H1 (cell line): Measurements from ENCODE around the gene GALE. TPM values are rescaled to one million over a fixed set of nuclear protein-coding genes. Genes with fewer than 3 reads are reported as not detected.

Experiments used
- CTCF ChIA-PET: fragments of 300-600 bp; sonication (Branson Sonifier 250); formaldehyde crosslinking; loops from one replicate; lab custom pipeline; 2021; ENCODE audit not compliant: partially characterized antibody; lab: Charles Lee
- POLR2A ChIA-PET: fragments of 300-600 bp; sonication (Branson Sonifier 250); formaldehyde crosslinking; loops from one replicate; lab custom pipeline; 2021; ENCODE audit warnings: inconsistent platforms; ENCODE audit not compliant: partially characterized antibody; lab: Charles Lee
- DNase-seq, 2 experiments: peaks; one replicate each; pipeline versions ENCODE4 v3.0.0 to v3.0.0-alpha.2; 2010 to 2022; ENCODE audit warnings: low spot score in 2 of 2, low read depth in 1 of 2, mixed read lengths in 1 of 2
- FAIRE-seq: peaks from 2 replicates; lab custom pipeline; 2011; peaks lifted over from hg19 to GRCh38; lab: Jason Lieb, UNC
- H2AFZ ChIP-seq: 2 replicates; pipeline ENCODE4 v1.8.1; 2012; ENCODE audit warnings: low read length, inconsistent platforms
- H2AK5ac ChIP-seq: 2 replicates; pipeline ENCODE4 v1.6.1; 2013; ENCODE audit warnings: low read depth, low read length
- H2BK120ac ChIP-seq: replicated peaks from 2 replicates; pipeline ENCODE3; 2013; ENCODE audit warnings: low read depth, low read length, inconsistent platforms
- H2BK12ac ChIP-seq: 2 replicates; pipeline ENCODE4 v1.6.1; 2013; ENCODE audit warnings: low read depth, low read length
- H2BK15ac ChIP-seq: 2 replicates; pipeline ENCODE4 v1.6.1; 2013; ENCODE audit warnings: low read length
- H2BK20ac ChIP-seq: 2 replicates; pipeline ENCODE4 v1.6.1; 2013; ENCODE audit warnings: low read length
- H2BK5ac ChIP-seq: 2 replicates; pipeline ENCODE4 v1.6.1; 2013; ENCODE audit warnings: low read depth, low read length
- H3K14ac ChIP-seq: 2 replicates; pipeline ENCODE4 v1.6.1; 2013; ENCODE audit warnings: inconsistent platforms; ENCODE audit not compliant: insufficient read length
- H3K18ac ChIP-seq: 2 replicates; pipeline ENCODE4 v1.6.1; 2013; ENCODE audit warnings: low read length; ENCODE audit errors: extremely low read depth
- H3K23ac ChIP-seq: 2 replicates; pipeline ENCODE4 v1.6.1; 2013; ENCODE audit warnings: inconsistent platforms; ENCODE audit not compliant: insufficient read length
- H3K23me2 ChIP-seq: 2 replicates; pipeline ENCODE4 v1.6.1; 2013; ENCODE audit warnings: low read depth, low read length
- H3K27ac ChIP-seq: 2 replicates; pipeline ENCODE4 v1.6.1; 2011; ENCODE audit warnings: low read depth, low read length, inconsistent platforms
- H3K27me3 ChIP-seq, 4 experiments: replicated peaks in 1 of 4; 1 replicate in 1 of 4; 2 replicates in 3 of 4; pipeline versions ENCODE4 v1.6.1 to v1.8.1; 2011 to 2013; ENCODE audit warnings: low read length in 3 of 4, mild to moderate bottlenecking in 3 of 4, inconsistent platforms in 2 of 4, mixed read lengths in 2 of 4, moderate library complexity in 1 of 4; ENCODE audit not compliant: control insufficient read depth in 3 of 4, insufficient read depth in 3 of 4; ENCODE audit errors: extremely low read depth in 1 of 4
- H3K36me3 ChIP-seq, 4 experiments: 2 replicates each; pipeline versions ENCODE4 v1.6.1 to v1.8.1; 2011 to 2013; ENCODE audit warnings: mild to moderate bottlenecking in 4 of 4, low read length in 3 of 4, moderate library complexity in 2 of 4, control low read depth in 1 of 4, inconsistent platforms in 1 of 4; ENCODE audit not compliant: insufficient read depth in 4 of 4, control insufficient read depth in 2 of 4
- H3K4ac ChIP-seq: replicated peaks from 2 replicates; pipeline ENCODE3; 2013; ENCODE audit warnings: low read length, low read depth, mixed read lengths, inconsistent platforms; ENCODE audit not compliant: insufficient read length
- H3K4me1 ChIP-seq, 4 experiments: replicated peaks in 1 of 4; 1 replicate in 1 of 4; 2 replicates in 3 of 4; pipeline versions ENCODE4 v1.6.1 to v1.8.1; 2011 to 2013; ENCODE audit warnings: low read length in 3 of 4, inconsistent platforms in 2 of 4, mixed read lengths in 1 of 4; ENCODE audit not compliant: insufficient read depth in 4 of 4, control insufficient read depth in 3 of 4
- H3K4me2 ChIP-seq, 2 experiments: 2 replicates each; pipeline versions ENCODE4 v1.6.1 to v1.8.1; 2011 to 2013; ENCODE audit warnings: low read depth in 2 of 2, low read length in 2 of 2, control low read depth in 1 of 2, inconsistent platforms in 1 of 2, mild to moderate bottlenecking in 1 of 2; ENCODE audit not compliant: insufficient read depth in 1 of 2
- H3K4me3 ChIP-seq, 4 experiments: fragments of 200-600, 300-600 bp in 1 of 4; sonication (generic), shearing (Covaris generic), sonication (Bioruptor Twin) in 1 of 4; 2 replicates each; pipeline versions ENCODE4 v1.5.1 to v1.8.1; 2011 to 2016; ENCODE audit warnings: low read length in 4 of 4, low read depth in 3 of 4, control low read depth in 2 of 4, inconsistent platforms in 2 of 4, mild to moderate bottlenecking in 2 of 4, mixed read lengths in 1 of 4, moderate library complexity in 1 of 4; ENCODE audit not compliant: insufficient read depth in 2 of 4; ENCODE audit errors: extremely low read depth in 1 of 4
- H3K56ac ChIP-seq: replicated peaks from 2 replicates; pipeline ENCODE3; 2013; ENCODE audit warnings: low read depth, mild to moderate bottlenecking, mixed read lengths, low read length, inconsistent platforms; ENCODE audit not compliant: insufficient read length
- H3K79me1 ChIP-seq: 2 replicates; pipeline ENCODE4 v1.6.1; 2013; ENCODE audit warnings: low read depth, low read length, control low read depth
- H3K79me2 ChIP-seq, 2 experiments: 2 replicates each; pipeline versions ENCODE4 v1.6.1 to v1.8.1; 2012 to 2013; ENCODE audit warnings: low read length in 2 of 2, mild to moderate bottlenecking in 2 of 2, inconsistent platforms in 1 of 2; ENCODE audit not compliant: insufficient read depth in 2 of 2, control insufficient read depth in 1 of 2
- H3K9ac ChIP-seq, 4 experiments: replicated peaks in 1 of 4; 1 replicate in 1 of 4; 2 replicates in 3 of 4; pipeline versions ENCODE4 v1.6.1 to v1.8.1; 2011 to 2013; ENCODE audit warnings: low read depth in 3 of 4, low read length in 3 of 4, control low read depth in 2 of 4, mild to moderate bottlenecking in 2 of 4, moderate library complexity in 2 of 4, inconsistent platforms in 1 of 4; ENCODE audit errors: extremely low read depth in 1 of 4
- H3K9me3 ChIP-seq, 2 experiments: 2 replicates each; pipeline versions ENCODE4 v1.6.1 to v1.8.1; 2012 to 2013; ENCODE audit warnings: mild to moderate bottlenecking in 2 of 2, moderate library complexity in 2 of 2, control low read depth in 1 of 2, inconsistent platforms in 1 of 2, low read depth in 1 of 2, low read length in 1 of 2, mixed read lengths in 1 of 2; ENCODE audit not compliant: insufficient read depth in 2 of 2
- H4K20me1 ChIP-seq, 2 experiments: replicated peaks in 1 of 2; 2 replicates each; pipeline versions ENCODE3 to v1.8.1; 2011 to 2013; ENCODE audit warnings: inconsistent platforms in 2 of 2, low read length in 2 of 2, mild to moderate bottlenecking in 1 of 2; ENCODE audit not compliant: insufficient read depth in 2 of 2, control insufficient read depth in 1 of 2
- H4K5ac ChIP-seq: 2 replicates; pipeline ENCODE4 v1.6.1; 2013; ENCODE audit warnings: low read length, low read depth, mixed read lengths, inconsistent platforms; ENCODE audit not compliant: insufficient read length
- H4K8ac ChIP-seq: 2 replicates; pipeline ENCODE4 v1.8.0; 2013; ENCODE audit warnings: mild to moderate bottlenecking, moderate library complexity, low read length, inconsistent platforms; ENCODE audit not compliant: insufficient read depth; ENCODE audit errors: extremely low read depth
- H4K91ac ChIP-seq: replicated peaks from 2 replicates; pipeline ENCODE3; 2013; ENCODE audit warnings: low read length, mixed read lengths, inconsistent platforms; ENCODE audit not compliant: insufficient read length
- ATF2 ChIP-seq: IDR thresholded peaks from 2 replicates; pipeline ENCODE4 v1.6.1; 2012; ENCODE audit warnings: low read length, inconsistent platforms
- BRCA1 ChIP-seq: IDR thresholded peaks from 2 replicates; pipeline ENCODE4 v1.6.1; 2012; ENCODE audit warnings: low read depth, low read length, improper control_type of control experiment
- CEBPB ChIP-seq: IDR thresholded peaks from 2 replicates; pipeline ENCODE4 v1.6.1; 2012; ENCODE audit warnings: low read depth, low read length
- EZH2 ChIP-seq: fragments of 200-600 bp; sonication (generic); IDR thresholded peaks from 2 replicates; pipeline ENCODE4 v1.7.1; 2012; ENCODE audit warnings: low read depth, mild to moderate bottlenecking, moderate library complexity, low read length, inconsistent platforms; ENCODE audit not compliant: severe bottlenecking
- HDAC2 ChIP-seq, 2 experiments: fragments of 300-600 bp in 1 of 2; sonication (generic) in 1 of 2; IDR thresholded peaks; 2 replicates each; pipeline ENCODE4 v1.6.1; 2011 to 2012; ENCODE audit warnings: low read depth in 2 of 2, low read length in 2 of 2, mild to moderate bottlenecking in 2 of 2, moderate library complexity in 2 of 2, borderline replicate concordance in 1 of 2, inconsistent platforms in 1 of 2
- JUND ChIP-seq: IDR thresholded peaks from 2 replicates; pipeline ENCODE4 v1.6.1; 2011; ENCODE audit warnings: mild to moderate bottlenecking, improper control_type of control experiment, low read length
- KDM5A ChIP-seq: fragments of 200-600 bp; IDR thresholded peaks from 2 replicates; pipeline ENCODE4 v1.7.1; 2012; ENCODE audit warnings: mild to moderate bottlenecking, low read length, inconsistent platforms, mixed read lengths
- SIN3A ChIP-seq, 2 experiments: IDR thresholded peaks in 1 of 2; conservative IDR thresholded peaks in 1 of 2; 2 replicates each; pipeline ENCODE4 v1.6.1; 2011 to 2012; ENCODE audit warnings: low read length in 2 of 2, improper control_type of control experiment in 1 of 2, low read depth in 1 of 2, mild to moderate bottlenecking in 1 of 2
- SIRT6 ChIP-seq: IDR thresholded peaks from one replicate; pipeline ENCODE4 v1.7.1; 2012; ENCODE audit warnings: low read length, inconsistent platforms
- SP1 ChIP-seq: IDR thresholded peaks from 2 replicates; pipeline ENCODE4 v1.6.1; 2011; ENCODE audit warnings: low read depth, low read length
- TAF7 ChIP-seq: optimal IDR thresholded peaks from 2 replicates; pipeline ENCODE3; 2011; ENCODE audit warnings: low read depth, mild to moderate bottlenecking, inconsistent platforms, low read length, moderate library complexity, borderline replicate concordance
- TEAD4 ChIP-seq: IDR thresholded peaks from 2 replicates; pipeline ENCODE4 v1.6.1; 2012; ENCODE audit warnings: low read depth, low read length, inconsistent platforms, mixed read lengths
- WGBS, 2 experiments: shearing (Covaris generic) in 1 of 2; methylation state at CpG; one replicate each; pipeline versions ENCODE4 v1.1.6 to v1.1.7; 2013 to 2015; ENCODE audit warnings: low lambda C conversion rate in 2 of 2, mixed read lengths in 2 of 2, inconsistent platforms in 1 of 2, low coverage in 1 of 2, missing lambda C conversion rate in 1 of 2; ENCODE audit not compliant: insufficient replicate concordance in 2 of 2, insufficient coverage in 1 of 2, insufficient read length in 1 of 2; ENCODE audit errors: extremely low coverage in 1 of 2, missing lambda C conversion rate in 1 of 2; 5-methylcytosine and 5-hydroxymethylcytosine counted together
- polyA plus RNA-seq, 7 experiments: library from polyadenylated mRNA; depleted of rRNA in 3 of 7; stranded (reverse) in 5 of 7; unstranded in 2 of 7; fragments of >200 nt in 5 of 7; fragments of 200-250 nt in 2 of 7; gene quantifications; 1 replicate in 5 of 7; 2 replicates in 1 of 7; 4 replicates in 1 of 7; pipeline versions ENCODE4 v1.2.1 to v1.2.3, GENCODE V29; 2011 to 2013; ENCODE audit warnings: missing spikeins in 2 of 7, mixed read lengths in 2 of 7
- total RNA-seq: library from RNA; stranded (reverse); fragmentation: NEBNext Ultra II Directional; extraction: Animal tissue kit (Norgen Biotek cat#: 25700); gene quantifications from 2 replicates; pipeline ENCODE4 v1.2.1, GENCODE V29; 2021

The GALE gene
- total and polyA plus RNA-seq, 2 of the 8 experiments (the other 6 are each of a cell fraction or from before 2014, with no cell fraction given), result 26.0 to 33.9 TPM

GRCh38 chr1:23788695-23789094 is 11.9 kb downstream of the GALE start:
- Histone ChIP-seq H3K4ac (no peak overlapping the region), H3K79me1 (peaks cover 10% of the 10 kb centered on the region; the same call in 1 of the 2 replicates), H2AK5ac (no peak overlapping the region), H2AFZ (no peak overlapping the region), H4K91ac (no peak overlapping the region), H3K9ac (no peak overlapping the region), H2BK15ac (no peak overlapping the region), H4K20me1 (peaks cover 2 to 11% of the 10 kb centered on the region in 2 experiments), H3K56ac (no peak overlapping the region), H2BK120ac (no peak overlapping the region), H3K4me1 (peaks cover 0 to 11% (median 6%) of the 10 kb centered on the region in 4 experiments; a peak in 5 of 7 replicates), H3K23me2 (peaks cover 9% of the 10 kb centered on the region), H2BK12ac (no peak overlapping the region), H2BK20ac (no peak overlapping the region), H3K23ac (no peak overlapping the region), H3K9me3 (no peaks in the 10 kb centered on the region), H3K27me3 (no peaks in the 10 kb centered on the region), H3K27ac (no peak overlapping the region), H3K4me2 (no peak overlapping the region), H3K18ac (no peak overlapping the region), H2BK5ac (no peak overlapping the region), H4K5ac (no peak overlapping the region), H4K8ac (no peak overlapping the region), H3K36me3 (peaks cover 13 to 29% (median 25%) of the 10 kb centered on the region in 4 experiments), H3K4me3 (no peak overlapping the region), H3K14ac (no peak overlapping the region), H3K79me2 (peaks cover 4 to 21% of the 10 kb centered on the region in 2 experiments; a peak in 3 of 4 replicates)
- DNase-seq (no peak), FAIRE-seq (no peak)
- CTCF ChIA-PET, result interaction anchor here (0.7 to 3.5 kb wide), 4 partner anchors 10 to 168 kb away, joined by 3 to 16 read pairs (median 6); partner anchors contain the start of gene PITHD1
- POLR2A ChIA-PET, result interaction anchor here (0.9 to 16.2 kb wide), 3 partner anchors 9 to 188 kb away, joined by 3 to 192 read pairs (median 75); partner anchors contain the start of genes GALE and PITHD1
- 97% methylated on average over 3 of the region's 3 CpGs; no CpG with 5 or more reads in 1 of the 2 experiments for WGBS, 2 experiments
- TF ChIP-seq HDAC2 (IDR thresholded peaks at IDR 0.05; ENCODE audit: borderline replicate concordance in 1 of 2, low read depth in 2 of 2, low read length in 2 of 2) (no peak), SP1 (no peak), BRCA1 (no peak), KDM5A (no peak), SIRT6 (no peak), ATF2 (no peak), TEAD4 (no peak), CEBPB (no peak), SIN3A (conservative IDR thresholded peaks at IDR 0.05 in 1 of 2, IDR thresholded peaks at IDR 0.05 in 1 of 2; ENCODE audit: low read depth in 1 of 2, low read length in 2 of 2) (no peak), JUND (no peak), TAF7 (no peak), EZH2 (no peak)
